ENCODE data around the gene SYNE2.
"Not testable (repeated sequence)": the region's sequence is repeated elsewhere in the genome, so short reads cannot be mapped to it uniquely, and the experiment has no call there.

Gene SYNE2

GRCh38 chr14:63852817-63853731 lies at the start of gene SYNE2:
Gene SYNE2, plus strand, starts transcription at chr14:63853004. Its CDS starts 56,145 bp downstream, at chr14:63909149.
- intact Hi-C loops (cut with DNase I), result no loop called here
- peak in 40 of 42 donors; percentile 17 to 81 (median 54) for DNase-seq

GRCh38 chr14:63803221-63803791 lies 49.5 kb upstream of the SYNE2 start:
- intact Hi-C loops (cut with DNase I); DNase-seq: not testable (repeated sequence)

GRCh38 chr14:63806064-63806463 lies 46.7 kb upstream of the SYNE2 start:
- DNase-seq; intact Hi-C loops (cut with DNase I): not testable (repeated sequence)

GRCh38 chr14:63811692-63812091 lies 41.1 kb upstream of the SYNE2 start:
- DNase-seq; intact Hi-C loops (cut with DNase I): not testable (repeated sequence)

- intact Hi-C loops (cut with DNase I), result no loop called here
These were observed 19.1 kb upstream of the SYNE2 start for GRCh38 chr14:63833728-63834127.

GRCh38 chr14:63840981-63841380 lies 11.8 kb upstream of the SYNE2 start:
- DNase-seq, result no peak
- intact Hi-C loops (cut with DNase I), result no loop called here

More at GRCh38 chr14:63833728-63834127, 19.1 kb upstream of the SYNE2 start:
- no peak for DNase-seq

GRCh38 chr14:63843796-63844195 lies 9.0 kb upstream of the SYNE2 start:
- intact Hi-C loops (cut with DNase I), result no loop called here

GRCh38 chr14:63848890-63849289 lies 3.9 kb upstream of the SYNE2 start:
- intact Hi-C loops (cut with DNase I), result no loop called here
- no peak for DNase-seq

More at GRCh38 chr14:63843796-63844195, 9.0 kb upstream of the SYNE2 start:
- no peak for DNase-seq

GRCh38 chr14:63852271-63852816 lies 460 bp upstream of the SYNE2 start:
- no peak for DNase-seq
- intact Hi-C loops (cut with DNase I), result no loop called here

- intact Hi-C loops (cut with DNase I), result no loop called here
- peak in 10 of 42 donors; percentile 3 to 42 (median 14) for DNase-seq
These were observed 1.1 kb downstream of the SYNE2 start for GRCh38 chr14:63853831-63854293.

- intact Hi-C loops (cut with DNase I), result no loop called here
- no peak for DNase-seq
These were observed 1.5 kb downstream of the SYNE2 start for GRCh38 chr14:63854330-63854729.

- intact Hi-C loops (cut with DNase I), result no loop called here
- no peak for DNase-seq
These were observed 2.5 kb downstream of the SYNE2 start for GRCh38 chr14:63855281-63855680.

- DNase-seq, result no peak
- intact Hi-C loops (cut with DNase I), result no loop called here
These were observed 4.7 kb downstream of the SYNE2 start for GRCh38 chr14:63857466-63858030.

- intact Hi-C loops (cut with DNase I), result no loop called here
These were observed 7.3 kb downstream of the SYNE2 start for GRCh38 chr14:63860146-63860545.

GRCh38 chr14:63862163-63862562 lies 9.4 kb downstream of the SYNE2 start:
- intact Hi-C loops (cut with DNase I), result no loop called here
- DNase-seq, result no peak

More at GRCh38 chr14:63860146-63860545, 7.3 kb downstream of the SYNE2 start:
- no peak for DNase-seq

- no peak for DNase-seq
- intact Hi-C loops (cut with DNase I), result no loop called here
These were observed 10.2 kb downstream of the SYNE2 start for GRCh38 chr14:63863004-63863403.

- intact Hi-C loops (cut with DNase I); DNase-seq: not testable (repeated sequence)
These were observed 12.0 kb downstream of the SYNE2 start for GRCh38 chr14:63864775-63865174.

GRCh38 chr14:63867933-63868921 lies 15.4 kb downstream of the SYNE2 start:
- no peak for DNase-seq
- intact Hi-C loops (cut with DNase I), result no loop called here
